B cell (primary cell): Measurements from ENCODE around the gene MSI1. TPM values are rescaled to one million over a fixed set of nuclear protein-coding genes. Genes with fewer than 3 reads are reported as not detected.
A peak's percentile ranks its signal among the peaks of the same experiment; 100 is the strongest.

Experiments
- ATAC-seq: fragments of 200-7000 bp; cut with Tn5 transposase; one replicate; pipeline ENCODE4 v1.10.0; 2021; ENCODE audit warnings: low read depth, mild to moderate bottlenecking, moderate number of reproducible peaks, moderate library complexity
- CTCF ChIA-PET: fragments of 350-600 bp; sonication (Branson Sonifier 250); formaldehyde crosslinking; loops from one replicate; lab custom pipeline; 2021; ENCODE audit warnings: antibody characterized with exemption, inconsistent platforms; lab: Charles Lee
- POLR2A ChIA-PET: fragments of 350-600 bp; sonication (Branson Sonifier 250); formaldehyde crosslinking; loops from one replicate; lab custom pipeline; 2021; ENCODE audit warnings: antibody characterized with exemption; lab: Charles Lee
- DNase-seq: peaks from one replicate; pipeline ENCODE4 v3.0.0; 2013
- H2AFZ ChIP-seq: 2 replicates; pipeline ENCODE4 v1.6.1; 2012; ENCODE audit warnings: mild to moderate bottlenecking, low read depth, low read length; ENCODE audit not compliant: insufficient read depth, poor library complexity, severe bottlenecking
- H3K27ac ChIP-seq, 2 donors: 1 replicate in 1 of 2; 2 replicates in 1 of 2; pipeline ENCODE4 v1.5.1; 2012 to 2013; ENCODE audit warnings: low read length in 2 of 2, mild to moderate bottlenecking in 2 of 2, moderate library complexity in 1 of 2
- H3K27me3 ChIP-seq, 4 experiments: fragments of 200-600 bp in 1 of 4; sonication (generic) in 1 of 4; replicated peaks in 1 of 4; 1 replicate in 2 of 4; 2 replicates in 2 of 4; pipeline versions ENCODE4 v1.6.1 to v1.7.0; 2013 to 2016; ENCODE audit warnings: low read length in 3 of 4, mild to moderate bottlenecking in 2 of 4, mixed read lengths in 1 of 4, moderate library complexity in 1 of 4; ENCODE audit not compliant: insufficient read depth in 4 of 4, control insufficient read depth in 3 of 4; ENCODE audit errors: control extremely low read depth in 1 of 4
- H3K36me3 ChIP-seq, 2 experiments: replicated peaks in 1 of 2; 1 replicate in 1 of 2; 2 replicates in 1 of 2; pipeline versions ENCODE4 v1.6.1 to v1.7.1; 2013; ENCODE audit warnings: low read length in 1 of 2; ENCODE audit not compliant: insufficient read depth in 2 of 2, control insufficient read depth in 1 of 2; ENCODE audit errors: control extremely low read depth in 1 of 2, extremely low read depth in 1 of 2
- H3K4me1 ChIP-seq, 2 donors: fragments of 200-600 bp in 1 of 2; sonication (generic) in 1 of 2; 1 replicate in 1 of 2; 2 replicates in 1 of 2; pipeline versions ENCODE4 v1.5.1 to v1.6.1; 2013 to 2017; ENCODE audit warnings: low read length in 2 of 2; ENCODE audit not compliant: control insufficient read depth in 2 of 2, insufficient read depth in 2 of 2
- H3K4me2 ChIP-seq: replicated peaks from 2 replicates; pipeline ENCODE3; 2012; ENCODE audit warnings: mild to moderate bottlenecking, low read depth, low read length; ENCODE audit not compliant: poor library complexity, severe bottlenecking
- H3K4me3 ChIP-seq, 5 experiments: fragments of 200-600 bp in 1 of 5; sonication (generic) in 1 of 5; 1 replicate in 3 of 5; 2 replicates in 2 of 5; pipeline versions ENCODE4 v1.5.1 to v1.7.0; 2011 to 2016; ENCODE audit warnings: low read length in 4 of 5, mild to moderate bottlenecking in 4 of 5, low read depth in 2 of 5, control low read depth in 1 of 5, moderate library complexity in 1 of 5; ENCODE audit not compliant: insufficient read depth in 1 of 5; ENCODE audit errors: control extremely low read depth in 1 of 5, extremely low read depth in 1 of 5
- H3K79me2 ChIP-seq: fragments of 200-600 bp; sonication (generic); one replicate; pipeline ENCODE4 v1.6.0; 2016; ENCODE audit warnings: low read length; ENCODE audit not compliant: control insufficient read depth, insufficient read depth
- H3K9ac ChIP-seq: fragments of 200-600 bp; sonication (generic); 2 replicates; pipeline ENCODE4 v1.6.1; 2017; ENCODE audit warnings: mild to moderate bottlenecking, low read length, moderate library complexity
- H3K9me3 ChIP-seq, 3 donors: one replicate each; pipeline versions ENCODE4 v1.6.1 to v1.7.1; 2013; ENCODE audit warnings: low read length in 2 of 3; ENCODE audit not compliant: control insufficient read depth in 2 of 3, insufficient read depth in 1 of 3; ENCODE audit errors: control extremely low read depth in 1 of 3
- H4K20me1 ChIP-seq: 2 replicates; pipeline ENCODE4 v1.6.0; 2012; ENCODE audit warnings: mild to moderate bottlenecking, low read length; ENCODE audit not compliant: insufficient read depth, control insufficient read depth, poor library complexity, severe bottlenecking
- H3K27ac Mint-ChIP-seq: one replicate; pipeline ENCODE4 v1.8.0; 2021; ENCODE audit warnings: mixed read lengths
- H3K27me3 Mint-ChIP-seq: one replicate; pipeline ENCODE4 v1.8.0; 2021; ENCODE audit warnings: mixed read lengths
- H3K4me1 Mint-ChIP-seq: one replicate; pipeline ENCODE4 v1.8.0; 2021; ENCODE audit warnings: mixed read lengths
- H3K4me3 Mint-ChIP-seq: one replicate; pipeline ENCODE4 v1.8.0; 2021; ENCODE audit warnings: mixed read lengths
- H3K9me3 Mint-ChIP-seq: one replicate; pipeline ENCODE4 v1.8.0; 2022; ENCODE audit warnings: mixed read lengths; ENCODE audit not compliant: insufficient read depth
- CTCF ChIP-seq: fragments of 200-600 bp; IDR thresholded peaks from one replicate; pipeline ENCODE4 v1.8.0; 2022; ENCODE audit warnings: antibody characterized with exemption, mild to moderate bottlenecking
- EZH2 ChIP-seq: IDR thresholded peaks from 2 replicates; pipeline ENCODE4 v1.6.1; 2012; ENCODE audit warnings: borderline replicate concordance, low read depth, mild to moderate bottlenecking, moderate library complexity, low read length; ENCODE audit not compliant: insufficient read depth, poor library complexity, severe bottlenecking
- WGBS: methylation state at CpG from one replicate; pipeline ENCODE4 v1.1.5; 2013; ENCODE audit warnings: missing lambda C conversion rate; ENCODE audit not compliant: insufficient coverage; 5-methylcytosine and 5-hydroxymethylcytosine counted together
- intact Hi-C: fragments of 100-400 bp; cut with micrococcal nuclease; formaldehyde crosslinking; loops from one replicate; pipeline ENCODE4 v1.10.0; 2022
- polyA plus RNA-seq: library from polyadenylated mRNA; depleted of rRNA; stranded (reverse); fragments of >200 nt; gene quantifications from 2 replicates; pipeline ENCODE4 v1.2.3, GENCODE V29; 2012
- total RNA-seq, 2 donors: library from RNA; stranded (reverse); fragments of 120-200 nt in 1 of 2; gene quantifications; 1 replicate in 1 of 2; 2 replicates in 1 of 2; pipeline versions ENCODE4 v1.2.3 to v1.2.4, GENCODE V29; 2013 to 2022

Gene MSI1
- total and polyA plus RNA-seq, 2 donors (not counting 1 experiment from before 2014, with no cell fraction given), result not detected

- Histone ChIP-seq H3K4me1 (peaks cover 8 to 22% of the 10 kb centered on the region in 2 donors), H3K36me3 (no peaks in the 10 kb centered on the region), H2AFZ (peak overlapping the region; percentile 22), H3K9ac (no peak overlapping the region), H3K27ac (no peak overlapping the region), H3K4me3 (no peak overlapping the region), H3K4me2 (peak overlapping the region; percentile 73), H3K27me3 (peaks cover 0 to 77% (median 43%) of the 10 kb centered on the region in 4 experiments), H3K9me3 (no peaks in the 10 kb centered on the region), H3K79me2 (no peaks in the 10 kb centered on the region), H4K20me1 (no peaks in the 10 kb centered on the region)
- H3K27me3 Mint-ChIP-seq, result peaks cover 80% of the 10 kb centered on the region
- ChIA-PET POLR2A (no interaction called here), CTCF (interaction anchor here (1.4 to 3.5 kb wide), 2 partner anchors 11 to 62 kb away, joined by 3 to 13 read pairs; no protein-coding TSS in a partner anchor)
- no peak for ATAC-seq
- H3K9me3 Mint-ChIP-seq, result no peaks in the 10 kb centered on the region
- peak; percentile 34 for DNase-seq
- intact Hi-C loops, result no loop called here
- peak overlapping the region; percentile 67 for H3K4me3 Mint-ChIP-seq
- 2% methylated on average over 61 of the region's 86 CpGs for WGBS
- TF ChIP-seq CTCF (no peak), EZH2 (peak; percentile 42)
- H3K27ac Mint-ChIP-seq, result no peak overlapping the region
- H3K4me1 Mint-ChIP-seq, result peaks cover 17% of the 10 kb centered on the region
Measured at GRCh38 chr12:120367924-120368788, 808 bp downstream of the MSI1 start.
